ENCODE results near the gene PGAM2. TPM values are rescaled to one million over a fixed set of nuclear protein-coding genes. Genes with fewer than 3 reads are reported as not detected.

The PGAM2 gene
- total RNA-seq, 1 donor from 2014 or later: not detected

DNA sequence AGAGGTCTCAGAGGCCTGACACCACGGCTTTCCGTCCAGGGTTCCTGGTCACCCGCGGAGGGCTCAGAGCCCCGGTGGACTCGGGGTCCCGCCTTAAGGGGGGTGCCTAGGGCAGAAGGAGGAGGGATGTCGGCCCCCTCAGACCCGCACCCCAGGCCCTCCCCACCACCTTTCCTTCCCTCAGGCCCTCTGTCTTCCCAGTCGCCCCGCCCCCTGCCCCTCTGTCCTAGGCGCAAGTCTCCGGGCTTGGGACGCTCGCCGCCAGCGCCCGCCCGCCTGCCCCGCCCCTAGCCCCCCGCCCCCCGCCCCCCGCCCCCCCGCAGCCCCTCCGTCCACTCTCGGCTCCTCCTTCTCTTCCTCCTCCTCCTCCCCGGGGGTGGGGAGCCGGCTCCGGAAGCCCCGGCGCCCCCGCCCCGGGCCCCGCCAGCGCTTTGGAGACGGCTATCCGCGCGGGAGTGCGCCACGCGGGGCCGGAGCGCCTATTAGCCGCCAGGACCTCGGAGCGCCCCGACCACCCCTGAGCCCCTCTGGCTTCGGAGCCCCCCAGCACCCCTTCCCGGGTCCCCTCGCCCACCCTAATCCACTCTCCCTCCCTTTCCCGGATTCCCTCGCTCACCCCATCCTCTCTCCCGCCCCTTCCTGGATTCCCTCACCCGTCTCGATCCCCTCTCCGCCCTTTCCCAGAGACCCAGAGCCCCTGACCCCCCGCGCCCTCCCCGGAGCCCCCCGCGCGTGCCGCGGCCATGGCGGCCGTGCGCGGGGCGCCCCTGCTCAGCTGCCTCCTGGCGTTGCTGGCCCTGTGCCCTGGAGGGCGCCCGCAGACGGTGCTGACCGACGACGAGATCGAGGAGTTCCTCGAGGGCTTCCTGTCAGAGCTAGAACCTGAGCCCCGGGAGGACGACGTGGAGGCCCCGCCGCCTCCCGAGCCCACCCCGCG lies 38.8 kb upstream of the PGAM2 start, which contains the start of gene AEBP1:
Gene AEBP1 (plus strand): TSS at position 423 of the 937 bp plus-strand sequence. CDS start 321 bp downstream, at position 744.
- ATAC-seq (peak; percentile 21), DNase-seq (ENCODE audit: low spot score) (no peak)

GRCh38 chr7:44103566-44103922 lies 38.2 kb upstream of the PGAM2 start:
- ATAC-seq (no peak), DNase-seq (ENCODE audit: low spot score) (no peak)

DNA sequence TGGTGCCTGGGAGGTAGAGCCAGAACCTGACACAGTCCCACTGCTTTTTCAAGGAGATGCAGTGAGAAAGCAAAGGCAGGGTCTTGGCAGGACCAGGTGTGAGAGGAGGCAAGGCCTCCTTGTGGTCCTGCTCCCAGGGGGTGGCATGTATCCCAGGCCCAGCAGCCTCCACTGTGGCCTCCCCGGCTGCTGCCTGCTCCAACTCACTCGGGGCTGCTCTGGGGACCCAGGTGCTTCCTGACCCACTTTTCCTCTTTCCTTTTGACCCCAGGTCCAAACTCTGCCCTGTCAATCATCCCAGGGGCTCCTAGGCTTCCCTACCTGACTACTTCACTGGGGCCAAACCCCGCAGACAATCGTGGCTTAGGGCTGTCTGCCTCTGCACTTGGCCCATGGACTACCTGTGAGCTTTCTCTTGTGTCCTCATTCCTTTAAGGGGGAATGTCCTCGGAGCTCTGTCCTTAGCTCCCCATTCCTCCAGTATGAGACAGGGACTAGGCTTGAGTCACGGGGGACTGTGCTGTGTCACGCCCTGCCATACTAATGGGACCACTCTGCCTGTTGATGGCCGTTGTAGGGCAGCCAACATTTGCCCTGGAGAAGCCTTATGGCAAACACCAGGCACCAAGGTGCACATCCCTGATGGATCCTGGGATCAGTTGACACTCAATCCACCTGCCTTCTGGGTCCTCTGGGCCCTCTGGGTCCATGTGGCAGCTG lies 37.6 kb upstream of the PGAM2 start:
- ATAC-seq: no peak
- no peak for DNase-seq (ENCODE audit: low spot score)

- ATAC-seq (no peak), DNase-seq (ENCODE audit: low spot score) (no peak)
Observed at GRCh38 chr7:44101966-44102845, 36.8 kb upstream of the PGAM2 start.

DNA sequence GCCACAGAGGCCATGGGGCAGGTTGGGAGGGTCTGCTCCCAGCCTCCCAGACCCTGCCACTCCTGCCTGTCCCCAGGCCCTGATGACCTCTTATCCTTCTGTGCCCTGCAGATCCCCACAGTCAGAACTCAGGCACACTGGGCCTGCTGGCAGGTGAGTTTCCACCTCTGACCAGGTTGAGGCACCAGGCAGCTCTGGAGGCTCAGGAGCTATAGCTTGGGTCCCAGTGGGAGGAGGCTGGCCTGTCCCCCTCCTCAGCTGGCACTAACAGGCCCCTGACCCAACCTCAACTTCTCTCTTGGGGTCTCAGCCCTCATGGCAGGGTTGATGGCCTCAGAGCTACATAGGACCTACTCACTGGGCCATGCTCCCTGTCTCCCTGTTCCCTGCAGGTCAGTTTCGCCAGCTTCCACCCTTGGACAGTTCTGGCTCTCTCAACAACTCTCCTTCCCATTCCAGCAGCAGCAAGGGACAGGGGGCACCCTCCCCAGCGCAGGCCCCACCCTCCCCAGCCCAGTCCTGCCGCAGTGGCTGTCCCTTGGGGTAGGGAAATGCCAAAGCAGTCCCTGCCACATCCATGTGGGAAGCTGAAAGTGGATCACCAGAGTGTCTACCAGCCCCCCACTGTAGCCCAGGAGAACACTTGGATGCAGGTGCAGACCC lies 36.1 kb upstream of the PGAM2 start:
- DNase-seq (ENCODE audit: low spot score) (no peak), ATAC-seq (no peak)

- DNase-seq (ENCODE audit: low spot score) (no peak), ATAC-seq (no peak)
Observed at GRCh38 chr7:44100458-44101302, 35.3 kb upstream of the PGAM2 start.

- ATAC-seq (no peak), DNase-seq (ENCODE audit: low spot score) (no peak)
Observed at GRCh38 chr7:44099669-44100068, 34.3 kb upstream of the PGAM2 start.

DNA sequence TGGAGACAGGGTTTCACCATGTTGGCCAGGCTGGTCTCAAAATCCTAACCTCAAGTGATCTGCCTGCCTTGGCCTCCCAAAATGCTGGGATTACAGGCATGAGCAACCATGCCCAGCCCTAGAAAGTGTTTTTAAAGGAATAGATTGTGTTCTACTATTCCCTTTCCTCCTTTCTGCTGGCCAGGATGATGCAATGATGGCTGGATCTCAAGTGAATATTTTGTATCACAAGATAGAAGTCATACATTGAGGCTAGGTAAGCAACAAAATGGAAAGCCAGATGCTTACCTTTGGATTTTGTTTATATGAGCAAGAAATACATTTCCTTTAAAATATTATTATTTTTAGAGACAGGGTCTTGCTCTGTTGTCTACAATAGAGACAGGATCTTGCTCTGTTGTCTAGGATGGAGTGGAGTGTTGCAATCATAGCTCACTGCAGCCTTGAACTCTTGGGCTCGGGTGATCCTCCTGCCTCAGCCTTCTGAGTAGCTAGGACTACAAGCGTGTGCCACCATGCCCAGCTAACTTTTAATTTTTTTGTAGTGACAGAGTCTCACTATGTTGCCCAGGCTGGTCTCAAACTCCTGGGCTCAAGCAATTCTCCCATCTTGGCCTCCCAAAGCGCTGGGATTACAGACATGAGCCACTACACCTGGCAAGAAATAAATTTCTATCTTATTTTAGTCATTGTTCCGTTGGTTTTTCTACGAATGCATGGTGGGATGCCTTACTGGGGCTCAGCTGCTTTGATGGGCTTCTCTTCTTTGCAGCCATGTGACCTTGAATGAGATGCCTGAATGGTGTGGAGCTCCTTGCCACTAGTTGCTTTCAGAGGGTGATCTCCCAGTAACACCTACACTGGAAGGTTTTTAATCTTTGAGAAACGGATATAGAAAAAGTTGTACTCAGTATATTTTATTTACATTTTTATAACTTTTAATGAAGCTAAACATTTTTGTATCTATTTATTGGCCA lies 33.0 kb upstream of the PGAM2 start:
- no peak for ATAC-seq
- no peak for DNase-seq (ENCODE audit: low spot score)

DNA sequence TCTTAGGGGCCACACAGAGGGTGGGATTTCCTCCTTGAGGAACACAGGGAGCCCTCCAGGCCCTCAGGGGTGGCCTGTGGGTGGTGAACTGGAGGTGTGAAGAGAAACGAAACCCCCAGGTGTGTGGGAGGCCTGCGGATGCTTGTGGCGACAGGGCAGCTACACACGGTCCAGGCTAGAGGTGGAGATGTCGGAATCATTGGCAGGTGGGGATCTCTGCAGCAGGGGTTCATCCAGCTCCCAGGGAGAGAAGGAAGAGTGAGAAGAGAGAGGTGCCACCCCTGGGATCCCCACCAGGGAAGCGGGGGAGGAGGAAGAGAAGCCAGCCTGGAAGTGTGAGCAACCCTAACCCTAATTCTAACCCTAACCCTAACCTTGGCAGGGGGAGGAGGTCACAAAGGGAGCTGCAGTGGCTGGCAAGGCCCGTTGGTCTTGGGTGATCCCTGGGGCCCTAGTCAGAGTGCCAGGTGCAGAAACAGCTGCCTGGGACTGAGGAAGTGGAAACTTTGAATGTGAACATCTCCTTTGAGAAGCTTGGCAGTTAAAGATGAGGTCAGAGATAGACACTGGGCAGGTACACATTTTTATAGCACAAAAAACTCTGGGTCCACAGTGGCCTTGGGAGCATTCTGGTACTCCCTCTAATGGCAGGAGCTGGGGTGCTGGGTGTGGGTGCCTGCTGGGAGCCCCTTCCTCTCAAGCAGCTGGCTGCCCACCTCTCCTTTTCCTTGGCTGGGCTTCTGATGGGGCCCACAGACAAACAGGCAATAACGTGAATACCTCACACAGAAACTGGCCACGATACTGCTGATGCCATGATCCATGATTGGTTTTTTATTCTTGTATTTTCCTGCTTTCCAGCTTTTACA lies 31.9 kb upstream of the PGAM2 start:
- no peak for DNase-seq (ENCODE audit: low spot score)

GRCh38 chr7:44096326-44096881 lies 31.0 kb upstream of the PGAM2 start:
- no peak for ATAC-seq
- DNase-seq (ENCODE audit: low spot score): no peak

More for the DNA sequence above, 31.9 kb upstream of the PGAM2 start:
- ATAC-seq: no peak

GRCh38 chr7:44095781-44096180 lies 30.4 kb upstream of the PGAM2 start:
- DNase-seq (ENCODE audit: low spot score) (no peak), ATAC-seq (no peak)

DNA sequence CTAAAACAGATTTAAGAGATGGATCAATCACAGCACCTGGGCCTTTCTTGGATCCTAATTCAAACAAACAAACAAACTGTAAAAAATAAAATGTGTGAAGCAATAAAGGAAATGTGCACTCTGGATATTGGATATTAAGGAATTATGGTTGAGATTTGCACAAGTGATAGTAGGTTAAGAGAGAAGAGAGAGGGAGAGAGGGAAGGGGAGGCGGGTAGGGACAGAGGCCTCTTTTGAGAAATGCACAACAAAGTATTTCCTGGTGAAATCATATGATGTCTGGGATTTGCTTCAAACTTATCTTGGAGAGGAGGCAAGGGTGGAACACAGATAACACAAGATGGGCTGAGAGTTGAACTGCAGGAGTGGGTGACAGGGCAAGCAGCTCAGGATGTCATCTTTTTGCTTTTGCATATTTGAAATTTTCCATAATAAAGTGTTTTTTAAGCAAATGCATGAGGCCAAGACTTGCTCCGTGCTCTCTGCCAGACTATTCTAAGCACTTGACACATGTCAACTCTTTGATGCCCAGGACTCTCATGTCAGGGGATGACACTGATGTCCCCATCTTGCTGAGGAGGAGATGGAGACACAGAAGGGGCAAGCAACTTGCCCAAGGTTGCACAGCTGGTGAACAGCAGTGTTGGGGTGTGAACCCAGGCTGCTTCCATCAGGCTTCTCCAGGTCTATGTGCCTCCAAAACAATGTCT lies 29.7 kb upstream of the PGAM2 start:
- DNase-seq (ENCODE audit: low spot score) (no peak), ATAC-seq (no peak)

- no peak for DNase-seq (ENCODE audit: low spot score)
- ATAC-seq: no peak
Observed at GRCh38 chr7:44094365-44094764, 29.0 kb upstream of the PGAM2 start.

- DNase-seq (ENCODE audit: low spot score): no peak
- ATAC-seq: no peak
Observed at GRCh38 chr7:44093102-44093641, 27.8 kb upstream of the PGAM2 start.

GRCh38 chr7:44087911-44088838 lies 22.8 kb upstream of the PGAM2 start:
- DNase-seq (ENCODE audit: low spot score) (peak; percentile 87), ATAC-seq (peak; percentile 84)

Data from left lobe of liver (tissue), 2 donors.